OCI-LY7 (cell line): ENCODE results near the gene GMDS.

Experiments
- CTCF ChIP-seq: fragments of 200-600 bp; sonication (generic); conservative IDR thresholded peaks from 2 replicates; pipeline ENCODE4 v1.5.1; 2014; ENCODE audit warnings: mild to moderate bottlenecking, antibody characterized with exemption, low read length, moderate library complexity, mixed read lengths
- EZH2phosphoT487 ChIP-seq: fragments of 200-600 bp; sonication (generic); IDR thresholded peaks from 2 replicates; pipeline ENCODE4 v1.6.1; 2018; ENCODE audit warnings: low read depth, borderline replicate concordance, mild to moderate bottlenecking, mixed run types, antibody characterized with exemption, low read length, moderate library complexity, mixed read lengths

- TF ChIP-seq CTCF: no peak
- no peak for TF ChIP-seq EZH2phosphoT487
Observed at GRCh38 chr6:2117447-2117846, 128.0 kb downstream of the GMDS start.
